ENCODE results near the gene ZHX3. TPM values are rescaled to one million over a fixed set of nuclear protein-coding genes. Genes with fewer than 3 reads are reported as not detected.

Gene ZHX3
- total and polyA plus RNA-seq, 7 donors = 3.6 to 69.0 (median 39.2) TPM

GRCh38 chr20:41258474-41258873 lies 59.1 kb downstream of the ZHX3 start:
- H3K27me3 ChIP-seq = no peaks in the 10 kb centered on the region
- no peak for DNase-seq
- no peaks in the 10 kb centered on the region for H3K36me3 ChIP-seq
- H3K4me3 ChIP-seq = no peak overlapping the region
- intact Hi-C loops (cut with DNase I) = no loop called here
- TF ChIP-seq CTCF (IDR thresholded peaks at IDR 0.05) (no peak), POLR2A (IDR thresholded peaks at IDR 0.05) (no peak), POLR2AphosphoS5 (IDR thresholded peaks at IDR 0.05) (no peak), EP300 (IDR thresholded peaks at IDR 0.05) (no peak)
- H3K27ac ChIP-seq = no peak overlapping the region
- WGBS, 2 donors = 87 to 92% methylated on average over 3 of the region's 3 CpGs
- H3K4me1 ChIP-seq = peaks cover 0 to 9% (median 0%) of the 10 kb centered on the region in 4 donors
- no peaks in the 10 kb centered on the region for H3K9me3 ChIP-seq

DNA sequence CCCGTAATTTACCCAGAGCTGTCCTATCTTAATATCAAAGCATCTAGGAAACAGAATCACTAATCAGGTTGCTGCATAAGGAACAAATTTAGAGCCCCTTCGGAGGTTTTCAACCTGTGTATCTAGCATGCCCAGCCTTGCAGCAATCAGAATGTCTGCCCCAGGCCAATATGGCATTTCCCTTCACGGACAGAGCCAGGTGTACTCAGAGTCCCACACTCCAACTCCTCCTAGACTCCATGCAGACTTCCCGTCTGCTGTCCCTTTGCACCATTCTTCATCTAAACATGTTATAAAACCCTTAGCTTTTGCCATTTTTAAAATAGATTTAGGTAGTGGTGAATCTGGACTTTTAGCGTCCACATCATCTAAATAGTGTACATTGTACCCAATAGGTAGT lies 61.0 kb downstream of the ZHX3 start:
- H3K9me3 ChIP-seq = no peaks in the 10 kb centered on the region
- no peak for DNase-seq
- no peaks in the 10 kb centered on the region for H3K27me3 ChIP-seq
- no peaks in the 10 kb centered on the region for H3K36me3 ChIP-seq
- intact Hi-C loops (cut with DNase I) = no loop called here
- 93 to 96% methylated on average over 5 of the region's 5 CpGs for WGBS, 2 donors
- no peak overlapping the region for H3K4me3 ChIP-seq
- H3K4me1 ChIP-seq = peaks cover 0 to 12% (median 0%) of the 10 kb centered on the region in 4 donors
- no peak overlapping the region for H3K27ac ChIP-seq
- TF ChIP-seq POLR2A (IDR thresholded peaks at IDR 0.05) (no peak), CTCF (IDR thresholded peaks at IDR 0.05) (no peak), EP300 (IDR thresholded peaks at IDR 0.05) (no peak), POLR2AphosphoS5 (IDR thresholded peaks at IDR 0.05) (no peak)

DNA sequence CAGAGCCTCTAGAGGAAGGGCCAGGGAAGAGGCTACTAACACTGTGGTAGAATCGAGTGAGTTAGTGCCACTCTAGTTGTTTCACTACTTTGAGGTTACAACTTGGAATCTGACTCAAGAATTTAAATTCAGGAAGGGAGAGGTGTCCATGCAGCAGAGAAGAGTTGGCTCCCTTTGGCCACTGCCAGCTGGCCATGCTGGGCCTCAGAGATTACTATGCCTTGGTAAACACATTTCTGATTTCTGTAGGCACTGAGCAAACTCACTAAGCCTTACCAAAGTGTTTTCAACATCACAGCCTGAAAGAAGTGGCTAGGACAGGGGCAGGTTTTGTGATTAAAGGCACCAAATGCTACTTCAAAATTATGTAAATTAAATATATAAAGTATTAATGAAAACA lies 61.9 kb downstream of the ZHX3 start:
- TF ChIP-seq POLR2A (IDR thresholded peaks at IDR 0.05) = no peak
- no peak for TF ChIP-seq POLR2AphosphoS5 (IDR thresholded peaks at IDR 0.05)
- TF ChIP-seq CTCF (IDR thresholded peaks at IDR 0.05) = no peak
- TF ChIP-seq EP300 (IDR thresholded peaks at IDR 0.05) = no peak
- Histone ChIP-seq H3K36me3 (no peaks in the 10 kb centered on the region), H3K4me3 (no peak overlapping the region), H3K27me3 (no peaks in the 10 kb centered on the region), H3K9me3 (no peaks in the 10 kb centered on the region), H3K27ac (no peak overlapping the region), H3K4me1 (peaks cover 0 to 12% (median 5%) of the 10 kb centered on the region in 4 donors)
- intact Hi-C loops (cut with DNase I) = no loop called here
- WGBS, 2 donors = 92 to 99% methylated on average over 1 of the region's 1 CpG
- no peak for DNase-seq

- WGBS, 2 donors = 66 to 74% methylated on average over 9 of the region's 9 CpGs
- peaks cover 0 to 71% (median 64%) of the 10 kb centered on the region in 4 donors for H3K4me1 ChIP-seq
- TF ChIP-seq POLR2A (IDR thresholded peaks at IDR 0.05) = no peak
- TF ChIP-seq CTCF (IDR thresholded peaks at IDR 0.05) = peak in 1 of 4 experiments; percentile 27
- peak; percentile 34 to 60 (median 57) for TF ChIP-seq POLR2AphosphoS5 (IDR thresholded peaks at IDR 0.05)
- peak in 1 of 4 donors; percentile 26 for TF ChIP-seq EP300 (IDR thresholded peaks at IDR 0.05)
- peak overlapping the region; percentile 85 to 93 (median 91) for H3K27ac ChIP-seq
- no peaks in the 10 kb centered on the region for H3K9me3 ChIP-seq
- DNase-seq = peak; percentile 92
- H3K36me3 ChIP-seq = no peaks in the 10 kb centered on the region
- H3K27me3 ChIP-seq = no peaks in the 10 kb centered on the region
- intact Hi-C loops (cut with DNase I) = loop anchor here (5.0 kb wide), 1 partner anchor 88 kb away; no protein-coding TSS in a partner anchor
- no peak overlapping the region for H3K4me3 ChIP-seq
Observed at GRCh38 chr20:41249411-41250281, 67.9 kb downstream of the ZHX3 start.
